IPS DF 6.9 (cell line): ENCODE measurements around the gene SRPK2.

Experiments
- DNase-seq: peaks from one replicate; pipeline ENCODE4 v3.0.0-alpha.2; 2013; ENCODE audit warnings: low read depth, low spot score
- H3K27ac ChIP-seq: one replicate; pipeline ENCODE4 v1.5.1; 2013; ENCODE audit warnings: low read length, control low read depth
- H3K27me3 ChIP-seq: 2 replicates; pipeline ENCODE4 v1.6.1; 2013; ENCODE audit warnings: mild to moderate bottlenecking, low read length; ENCODE audit not compliant: control insufficient read depth, insufficient read depth
- H3K36me3 ChIP-seq: 2 replicates; pipeline ENCODE4 v1.6.1; 2013; ENCODE audit warnings: low read length; ENCODE audit not compliant: control insufficient read depth, insufficient read depth
- H3K4me1 ChIP-seq: 2 replicates; pipeline ENCODE4 v1.6.1; 2013; ENCODE audit warnings: low read length; ENCODE audit not compliant: control insufficient read depth, insufficient read depth
- H3K4me3 ChIP-seq: 2 replicates; pipeline ENCODE4 v1.5.1; 2013; ENCODE audit warnings: mild to moderate bottlenecking, low read length
- H3K9me3 ChIP-seq: 2 replicates; pipeline ENCODE4 v1.6.1; 2013; ENCODE audit warnings: low read length, inconsistent platforms; ENCODE audit not compliant: control insufficient read depth, insufficient read depth
- WGBS: extraction: QIAGEN DNeasy Blood & Tissue Kit; methylation state at CpG from one replicate; pipeline ENCODE4 v1.1.7; 2013; ENCODE audit warnings: mixed read lengths, missing lambda C conversion rate; ENCODE audit not compliant: insufficient read length, insufficient coverage; 5-methylcytosine and 5-hydroxymethylcytosine counted together

The SRPK2 gene

DNA sequence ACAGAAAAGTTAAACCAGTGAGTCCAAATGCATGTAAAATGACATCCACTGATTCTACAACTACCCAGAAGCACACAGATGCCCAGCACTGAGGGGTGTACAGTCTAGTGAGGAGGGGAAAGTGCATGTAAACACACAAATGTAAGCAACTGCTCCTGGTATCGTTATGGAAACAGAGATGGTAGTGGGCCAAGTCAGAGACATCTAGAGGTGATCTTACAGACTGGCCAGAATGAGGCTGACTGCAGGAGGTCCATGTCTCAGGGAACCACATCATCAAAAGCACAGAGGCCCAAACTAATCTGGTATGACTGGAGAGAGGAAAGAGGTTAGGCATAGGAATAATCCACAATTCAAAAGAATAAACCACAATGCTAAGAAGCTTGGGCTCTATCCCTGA lies 176.5 kb downstream of the SRPK2 start:
- Histone ChIP-seq H3K4me3 (no peak overlapping the region), H3K4me1 (no peaks in the 10 kb centered on the region), H3K27ac (no peak overlapping the region), H3K27me3 (no peaks in the 10 kb centered on the region), H3K9me3 (no peaks in the 10 kb centered on the region), H3K36me3 (no peaks in the 10 kb centered on the region)
- WGBS: no CpG with 5 or more reads among the region's 1 CpG
- DNase-seq: no peak

DNA sequence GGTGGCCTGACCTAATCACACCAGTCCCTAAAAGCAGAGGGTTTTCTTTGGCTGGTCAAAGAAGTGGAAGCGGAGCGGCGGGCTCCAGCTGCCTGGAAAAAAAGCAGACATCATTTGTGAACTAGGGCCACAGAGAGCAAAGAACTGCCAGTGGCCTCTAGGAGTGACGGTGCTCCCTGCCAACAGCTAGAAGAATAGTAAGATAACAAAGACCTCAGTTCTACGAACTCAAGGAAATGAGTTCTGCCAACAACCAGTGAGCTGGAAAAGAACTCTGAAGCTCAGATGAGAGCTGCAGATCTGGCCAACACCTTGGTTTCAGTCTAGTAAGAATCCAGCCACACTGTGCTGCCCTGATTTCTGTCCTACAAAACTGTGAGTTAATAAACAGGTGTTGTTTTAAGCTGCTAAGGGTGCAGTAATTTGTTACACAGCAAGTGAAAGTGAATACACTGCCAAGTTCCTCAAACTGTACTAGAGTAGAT lies 178.0 kb downstream of the SRPK2 start:
- H3K36me3 ChIP-seq: no peaks in the 10 kb centered on the region
- H3K4me1 ChIP-seq: no peaks in the 10 kb centered on the region
- H3K4me3 ChIP-seq: no peak overlapping the region
- no peaks in the 10 kb centered on the region for H3K27me3 ChIP-seq
- DNase-seq: no peak
- no peaks in the 10 kb centered on the region for H3K9me3 ChIP-seq
- WGBS: no CpG with 5 or more reads among the region's 5 CpGs
- H3K27ac ChIP-seq: no peak overlapping the region

DNA sequence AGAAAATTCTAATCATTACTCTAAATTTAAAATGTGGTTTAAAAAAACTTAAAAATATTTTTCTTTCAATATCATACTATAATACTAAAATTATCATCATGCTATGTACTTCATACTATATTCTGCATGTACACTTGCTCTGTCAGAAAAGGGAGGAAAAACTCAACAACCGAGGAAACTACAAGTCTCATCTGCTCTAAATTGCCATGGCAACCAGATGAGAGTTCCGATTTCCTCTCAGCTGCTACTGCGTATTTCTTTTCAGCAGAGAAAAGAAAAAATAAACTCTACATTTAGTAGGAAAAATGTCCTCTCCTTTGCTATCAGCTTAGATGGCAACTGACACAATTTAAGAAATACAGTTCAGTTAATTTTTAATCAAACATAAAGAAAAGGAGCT lies 178.9 kb downstream of the SRPK2 start:
- Histone ChIP-seq H3K36me3 (no peaks in the 10 kb centered on the region), H3K27ac (no peak overlapping the region), H3K27me3 (no peaks in the 10 kb centered on the region), H3K4me3 (no peak overlapping the region), H3K4me1 (no peaks in the 10 kb centered on the region), H3K9me3 (no peaks in the 10 kb centered on the region)
- WGBS: no CpG with 5 or more reads among the region's 3 CpGs
- DNase-seq: no peak

DNA sequence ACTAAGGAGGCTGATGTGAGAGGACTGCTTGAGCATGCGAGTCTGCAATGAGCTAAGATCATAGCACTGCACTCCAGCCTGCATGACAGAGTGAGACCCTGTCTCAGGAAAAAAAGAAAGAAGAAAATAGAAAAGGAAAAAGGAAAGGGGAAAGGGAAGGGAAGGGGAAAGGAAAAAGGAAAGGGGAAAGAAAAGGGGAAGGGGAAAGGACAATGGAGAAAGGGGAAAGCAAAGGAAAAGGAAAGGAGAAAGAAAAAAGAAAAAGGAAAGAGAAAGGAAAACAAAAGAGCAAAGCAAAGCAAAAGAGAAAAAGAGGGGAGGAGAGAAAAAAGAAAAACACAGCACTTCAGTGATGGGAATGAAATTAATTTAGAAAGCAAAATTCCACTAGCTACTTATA lies 179.3 kb downstream of the SRPK2 start:
- Histone ChIP-seq H3K4me3 (no peak overlapping the region), H3K4me1 (no peaks in the 10 kb centered on the region), H3K36me3 (no peaks in the 10 kb centered on the region), H3K9me3 (no peaks in the 10 kb centered on the region), H3K27me3 (no peaks in the 10 kb centered on the region), H3K27ac (no peak overlapping the region)
- no CpG with 5 or more reads among the region's 1 CpG for WGBS
- DNase-seq: no peak

DNA sequence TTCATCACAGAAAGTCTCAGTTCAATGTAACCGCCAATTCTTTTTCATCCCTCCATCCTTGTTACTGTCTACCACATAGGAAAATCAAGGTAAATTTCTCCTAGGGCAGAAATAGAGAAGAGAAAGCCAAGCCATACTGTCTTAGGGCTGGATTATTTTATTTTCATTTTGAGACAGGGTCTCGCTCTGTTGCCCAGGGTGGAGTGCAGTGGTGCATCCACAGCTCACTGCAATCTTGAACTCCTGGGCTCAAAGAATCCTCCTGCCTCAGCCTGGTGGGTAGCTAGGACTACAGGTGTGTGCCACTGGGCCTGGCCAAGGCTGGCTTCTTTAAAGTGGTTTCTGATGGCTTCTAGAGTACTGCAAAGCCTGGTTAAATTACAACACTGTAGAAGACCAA lies 181.7 kb downstream of the SRPK2 start:
- Histone ChIP-seq H3K36me3 (no peaks in the 10 kb centered on the region), H3K4me3 (no peak overlapping the region), H3K9me3 (no peaks in the 10 kb centered on the region), H3K27ac (no peak overlapping the region), H3K27me3 (no peaks in the 10 kb centered on the region), H3K4me1 (no peaks in the 10 kb centered on the region)
- WGBS: no CpG with 5 or more reads among the region's 2 CpGs
- DNase-seq: no peak

DNA sequence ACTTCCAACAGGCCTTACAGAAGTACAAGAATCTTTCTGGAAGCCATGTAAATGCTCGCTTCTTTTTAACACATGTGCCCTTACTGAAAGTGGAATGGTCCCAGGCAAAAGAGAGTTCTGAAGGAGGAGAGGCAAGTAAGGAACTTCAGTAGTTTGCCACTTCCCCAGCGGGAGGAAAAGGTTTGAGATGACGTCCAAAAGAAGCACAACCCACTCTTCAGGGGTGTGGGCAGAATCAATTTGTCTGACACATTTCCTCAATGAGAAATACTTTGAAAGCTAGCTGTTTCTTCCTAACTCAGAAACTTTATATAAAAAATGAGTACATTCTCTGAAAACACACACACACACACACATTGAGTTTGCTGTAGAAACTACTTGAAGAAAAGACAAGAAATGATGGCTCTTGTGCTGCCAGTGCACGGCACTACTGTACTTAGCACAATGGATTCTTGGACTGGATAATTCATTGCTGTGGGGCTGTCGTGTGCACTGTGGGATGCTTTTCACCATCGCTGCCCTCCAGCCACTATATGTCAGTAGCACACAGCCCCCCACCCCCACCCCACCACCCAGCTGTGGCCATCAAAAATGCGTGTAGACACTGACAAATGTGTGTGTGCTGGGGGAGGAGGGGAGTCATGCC lies 183.0 kb downstream of the SRPK2 start:
- Histone ChIP-seq H3K27me3 (no peaks in the 10 kb centered on the region), H3K36me3 (no peaks in the 10 kb centered on the region), H3K9me3 (no peaks in the 10 kb centered on the region), H3K27ac (no peak overlapping the region), H3K4me1 (no peaks in the 10 kb centered on the region), H3K4me3 (no peak overlapping the region)
- DNase-seq: no peak
- no CpG with 5 or more reads among the region's 7 CpGs for WGBS

DNA sequence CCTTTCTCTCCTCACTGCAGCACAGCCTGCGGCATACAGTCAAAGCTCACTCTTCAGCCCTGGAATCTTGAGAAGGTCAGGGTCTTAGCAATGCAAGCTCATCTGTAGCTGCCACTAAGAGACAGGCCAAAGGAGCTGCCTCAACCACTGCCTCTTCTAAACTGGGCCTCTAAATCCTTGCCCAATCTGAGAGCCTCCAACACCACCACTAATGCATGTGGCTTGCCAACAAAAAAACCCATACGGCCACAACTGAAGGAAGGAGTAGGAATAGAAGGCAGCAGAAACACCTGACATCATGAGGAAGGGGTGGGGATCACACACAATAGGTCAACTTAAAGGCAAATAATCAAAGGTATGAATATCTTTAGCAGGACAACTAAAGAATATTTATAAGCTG lies 183.8 kb downstream of the SRPK2 start:
- H3K9me3 ChIP-seq: no peaks in the 10 kb centered on the region
- no peaks in the 10 kb centered on the region for H3K36me3 ChIP-seq
- H3K27ac ChIP-seq: no peak overlapping the region
- no peaks in the 10 kb centered on the region for H3K4me1 ChIP-seq
- no peak for DNase-seq
- no CpG with 5 or more reads among the region's 2 CpGs for WGBS
- H3K4me3 ChIP-seq: no peak overlapping the region
- H3K27me3 ChIP-seq: no peaks in the 10 kb centered on the region

DNA sequence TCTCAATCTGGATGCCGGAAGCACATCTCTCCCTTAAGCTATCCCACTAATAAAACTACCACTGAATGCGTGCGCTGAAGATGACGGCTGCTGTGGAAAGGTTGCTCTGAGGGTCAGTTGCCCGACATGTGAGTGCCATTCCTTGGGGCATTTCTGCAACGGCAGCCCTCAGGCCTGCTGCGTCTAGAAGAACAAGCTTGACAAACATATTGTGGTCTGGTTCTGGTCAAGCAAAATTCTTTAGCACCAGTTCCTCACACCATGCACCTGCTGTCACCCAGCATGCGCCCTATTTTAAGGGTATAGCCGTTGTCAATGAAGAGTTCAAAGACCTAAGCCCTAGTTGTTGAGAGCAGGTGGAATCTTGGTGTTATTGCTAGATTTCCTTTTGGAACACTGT lies 184.2 kb downstream of the SRPK2 start:
- H3K4me3 ChIP-seq: no peak overlapping the region
- H3K4me1 ChIP-seq: no peaks in the 10 kb centered on the region
- no peaks in the 10 kb centered on the region for H3K9me3 ChIP-seq
- WGBS: no CpG with 5 or more reads among the region's 9 CpGs
- H3K36me3 ChIP-seq: no peaks in the 10 kb centered on the region
- no peak for DNase-seq
- no peaks in the 10 kb centered on the region for H3K27me3 ChIP-seq
- H3K27ac ChIP-seq: no peak overlapping the region

DNA sequence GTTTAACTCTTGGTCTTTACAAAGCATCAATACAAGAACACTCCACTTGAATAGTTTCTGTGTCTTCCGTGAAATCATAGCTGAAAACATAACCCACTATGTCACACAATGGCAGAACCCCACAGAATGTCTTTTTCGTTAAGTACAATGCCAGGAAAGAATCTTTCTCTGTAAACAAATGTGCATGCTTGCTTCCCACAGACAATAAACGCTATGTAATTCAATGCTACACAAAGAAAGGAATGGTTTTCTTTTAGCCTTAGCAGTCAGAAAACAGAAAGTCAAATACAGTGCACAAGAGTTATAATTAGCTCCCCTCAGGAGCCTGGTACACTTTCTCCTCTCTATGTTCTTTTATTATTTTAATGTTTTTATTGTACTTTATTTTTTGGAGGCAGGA lies 186.1 kb downstream of the SRPK2 start:
- WGBS: no CpG with 5 or more reads among the region's 3 CpGs

DNA sequence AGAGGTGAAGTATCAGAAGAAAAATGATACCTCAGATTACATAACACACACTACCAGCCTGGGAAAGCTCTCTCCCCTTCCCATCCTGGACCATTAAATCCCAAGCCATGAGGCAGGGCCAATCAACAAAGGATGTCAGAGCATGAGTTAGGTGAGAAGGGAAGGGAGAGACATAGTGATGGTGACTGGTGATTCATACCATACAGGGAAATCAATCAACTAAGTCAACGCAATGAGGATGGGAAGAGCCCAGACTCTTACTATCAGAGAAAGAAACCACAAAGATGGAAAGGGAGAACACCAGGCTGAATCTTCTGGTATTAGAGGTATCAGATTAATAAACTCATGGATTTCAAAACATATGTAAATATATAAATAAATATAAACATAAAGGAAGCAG lies 189.3 kb downstream of the SRPK2 start:
- H3K36me3 ChIP-seq: no peaks in the 10 kb centered on the region
- no peaks in the 10 kb centered on the region for H3K4me1 ChIP-seq
- H3K27ac ChIP-seq: no peak overlapping the region
- no peaks in the 10 kb centered on the region for H3K9me3 ChIP-seq
- no peaks in the 10 kb centered on the region for H3K27me3 ChIP-seq
- H3K4me3 ChIP-seq: no peak overlapping the region
- no CpG with 5 or more reads among the region's 1 CpG for WGBS
- no peak for DNase-seq

More for the DNA sequence above, 186.1 kb downstream of the SRPK2 start:
- no peaks in the 10 kb centered on the region for H3K27me3 ChIP-seq
- no peaks in the 10 kb centered on the region for H3K9me3 ChIP-seq
- DNase-seq: no peak
- H3K36me3 ChIP-seq: no peaks in the 10 kb centered on the region
- no peak overlapping the region for H3K4me3 ChIP-seq
- no peak overlapping the region for H3K27ac ChIP-seq
- no peaks in the 10 kb centered on the region for H3K4me1 ChIP-seq

DNA sequence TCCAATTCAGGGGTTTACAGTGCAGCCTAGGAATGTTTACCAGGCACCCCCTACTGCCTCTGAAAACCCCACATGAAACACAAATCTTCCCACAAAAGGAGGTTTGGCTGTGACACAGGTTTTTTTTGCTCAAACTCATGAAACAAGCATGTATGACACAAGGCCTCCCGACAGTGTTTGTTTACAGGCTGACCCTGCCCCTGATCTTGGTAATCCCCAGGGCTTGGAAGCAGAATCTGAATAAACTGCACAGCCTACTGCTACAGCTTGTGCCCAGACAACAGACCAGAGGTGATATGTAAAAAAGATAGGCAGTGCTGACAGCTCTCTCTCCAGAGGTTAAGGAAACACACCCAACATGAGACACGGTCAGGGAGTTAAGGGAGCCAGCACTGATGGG lies 190.5 kb downstream of the SRPK2 start:
- DNase-seq: no peak
- Histone ChIP-seq H3K9me3 (no peaks in the 10 kb centered on the region), H3K4me1 (no peaks in the 10 kb centered on the region), H3K4me3 (no peak overlapping the region), H3K27me3 (no peaks in the 10 kb centered on the region), H3K27ac (no peak overlapping the region), H3K36me3 (no peaks in the 10 kb centered on the region)
- WGBS: no CpG with 5 or more reads among the region's 2 CpGs
